Adipocyte (in vitro differentiated cells): ENCODE results near the gene SGCE.

Experiments used
- DNase-seq: peaks from one replicate; pipeline ENCODE4 v3.0.0-alpha.2; 2015; ENCODE audit warnings: low read depth
- H3K27me3 ChIP-seq: replicated peaks from 2 replicates; pipeline ENCODE4 v1.7.0; 2013; ENCODE audit warnings: mild to moderate bottlenecking, low read length, moderate library complexity; ENCODE audit not compliant: control insufficient read depth, insufficient read depth
- H3K36me3 ChIP-seq: 2 replicates; pipeline ENCODE4 v1.7.0; 2013; ENCODE audit warnings: low read length, mild to moderate bottlenecking, moderate library complexity; ENCODE audit not compliant: control insufficient read depth, insufficient read depth, severe bottlenecking
- H3K4me1 ChIP-seq: 2 replicates; pipeline ENCODE4 v1.7.0; 2013; ENCODE audit warnings: mild to moderate bottlenecking, low read length, moderate library complexity; ENCODE audit not compliant: control insufficient read depth, insufficient read depth
- H3K4me3 ChIP-seq: 2 replicates; pipeline ENCODE4 v1.7.0; 2013; ENCODE audit warnings: mild to moderate bottlenecking, low read length, moderate library complexity
- H3K9ac ChIP-seq: 2 replicates; pipeline ENCODE4 v1.7.0; 2013; ENCODE audit warnings: mild to moderate bottlenecking, low read length, moderate library complexity
- H3K9me3 ChIP-seq: 2 replicates; pipeline ENCODE4 v1.7.0; 2013; ENCODE audit warnings: mild to moderate bottlenecking, low read length, moderate library complexity; ENCODE audit not compliant: control insufficient read depth

SGCE gene

GRCh38 chr7:94618126-94618525 lies 37.8 kb downstream of the SGCE start:
- H3K9ac ChIP-seq: no peak overlapping the region
- peak; percentile 23 for DNase-seq
- H3K9me3 ChIP-seq: no peaks in the 10 kb centered on the region
- no peak overlapping the region for H3K4me3 ChIP-seq
- peaks cover 18% of the 10 kb centered on the region for H3K4me1 ChIP-seq
- peaks cover 9% of the 10 kb centered on the region for H3K36me3 ChIP-seq
- H3K27me3 ChIP-seq: no peaks in the 10 kb centered on the region

GRCh38 chr7:94616855-94617254 lies 39.1 kb downstream of the SGCE start:
- Histone ChIP-seq H3K36me3 (peaks cover 9% of the 10 kb centered on the region), H3K4me1 (peaks cover 18% of the 10 kb centered on the region), H3K9me3 (no peaks in the 10 kb centered on the region), H3K27me3 (no peaks in the 10 kb centered on the region), H3K4me3 (no peak overlapping the region), H3K9ac (no peak overlapping the region)
- DNase-seq: no peak

- Histone ChIP-seq H3K9ac (no peak overlapping the region), H3K27me3 (no peaks in the 10 kb centered on the region), H3K4me3 (no peak overlapping the region), H3K36me3 (peaks cover 7% of the 10 kb centered on the region), H3K4me1 (peaks cover 8% of the 10 kb centered on the region), H3K9me3 (no peaks in the 10 kb centered on the region)
- no peak for DNase-seq
Observed at GRCh38 chr7:94615666-94616065, 40.3 kb downstream of the SGCE start.

GRCh38 chr7:94612661-94613060 lies 43.3 kb downstream of the SGCE start:
- DNase-seq: no peak
- Histone ChIP-seq H3K9ac (no peak overlapping the region), H3K27me3 (no peaks in the 10 kb centered on the region), H3K36me3 (no peaks in the 10 kb centered on the region), H3K4me1 (no peaks in the 10 kb centered on the region), H3K4me3 (no peak overlapping the region), H3K9me3 (no peaks in the 10 kb centered on the region)

- no peak for DNase-seq
- Histone ChIP-seq H3K9me3 (no peaks in the 10 kb centered on the region), H3K9ac (no peak overlapping the region), H3K4me3 (no peak overlapping the region), H3K4me1 (no peaks in the 10 kb centered on the region), H3K27me3 (no peaks in the 10 kb centered on the region), H3K36me3 (no peaks in the 10 kb centered on the region)
Observed at GRCh38 chr7:94612253-94612652, 43.7 kb downstream of the SGCE start.

GRCh38 chr7:94609561-94609960 lies 46.4 kb downstream of the SGCE start:
- H3K9ac ChIP-seq: no peak overlapping the region
- no peaks in the 10 kb centered on the region for H3K27me3 ChIP-seq
- no peak overlapping the region for H3K4me3 ChIP-seq
- no peaks in the 10 kb centered on the region for H3K36me3 ChIP-seq
- no peak for DNase-seq
- no peaks in the 10 kb centered on the region for H3K9me3 ChIP-seq
- peaks cover 7% of the 10 kb centered on the region for H3K4me1 ChIP-seq

- Histone ChIP-seq H3K9me3 (no peaks in the 10 kb centered on the region), H3K4me3 (peak overlapping the region; percentile 32), H3K9ac (no peak overlapping the region), H3K27me3 (no peaks in the 10 kb centered on the region), H3K4me1 (peaks cover 20% of the 10 kb centered on the region), H3K36me3 (peaks cover 6% of the 10 kb centered on the region)
- peak; percentile 17 for DNase-seq
Observed at GRCh38 chr7:94605031-94605430, 50.9 kb downstream of the SGCE start.

- Histone ChIP-seq H3K9ac (no peak overlapping the region), H3K4me1 (peaks cover 20% of the 10 kb centered on the region), H3K36me3 (peaks cover 24% of the 10 kb centered on the region), H3K9me3 (no peaks in the 10 kb centered on the region), H3K4me3 (no peak overlapping the region), H3K27me3 (no peaks in the 10 kb centered on the region)
- DNase-seq: no peak
Observed at GRCh38 chr7:94602181-94602580, 53.8 kb downstream of the SGCE start.

GRCh38 chr7:94600267-94600666 lies 55.7 kb downstream of the SGCE start:
- Histone ChIP-seq H3K4me1 (peaks cover 18% of the 10 kb centered on the region), H3K27me3 (no peaks in the 10 kb centered on the region), H3K9ac (no peak overlapping the region), H3K4me3 (no peak overlapping the region), H3K36me3 (peaks cover 31% of the 10 kb centered on the region), H3K9me3 (no peaks in the 10 kb centered on the region)
- no peak for DNase-seq

GRCh38 chr7:94595717-94596116 lies 60.2 kb downstream of the SGCE start:
- Histone ChIP-seq H3K4me3 (no peak overlapping the region), H3K36me3 (peaks cover 37% of the 10 kb centered on the region), H3K9me3 (no peaks in the 10 kb centered on the region), H3K27me3 (no peaks in the 10 kb centered on the region), H3K9ac (no peak overlapping the region), H3K4me1 (no peaks in the 10 kb centered on the region)
- no peak for DNase-seq

GRCh38 chr7:94594882-94595281 lies 61.1 kb downstream of the SGCE start:
- Histone ChIP-seq H3K9me3 (no peaks in the 10 kb centered on the region), H3K27me3 (no peaks in the 10 kb centered on the region), H3K4me3 (no peak overlapping the region), H3K9ac (no peak overlapping the region), H3K4me1 (no peaks in the 10 kb centered on the region), H3K36me3 (peaks cover 36% of the 10 kb centered on the region)
- DNase-seq: no peak

- H3K9ac ChIP-seq: no peak overlapping the region
- peaks cover 11% of the 10 kb centered on the region for H3K36me3 ChIP-seq
- no peak for DNase-seq
- no peaks in the 10 kb centered on the region for H3K4me1 ChIP-seq
- H3K9me3 ChIP-seq: no peaks in the 10 kb centered on the region
- no peak overlapping the region for H3K4me3 ChIP-seq
- no peaks in the 10 kb centered on the region for H3K27me3 ChIP-seq
Observed at GRCh38 chr7:94591176-94591575, 64.8 kb downstream of the SGCE start.
